ENCODE measurements around the gene LIX1. TPM values are rescaled to one million over a fixed set of nuclear protein-coding genes. Genes with fewer than 3 reads are reported as not detected.

LIX1 gene
- total RNA-seq, 1 donor from 2014 or later, result 10.7 TPM

- no peak for TF ChIP-seq CTCF (IDR thresholded peaks at IDR 0.05; ENCODE audit: unreplicated experiment)
- Mint-ChIP-seq H3K9me3 (no peaks in the 10 kb centered on the region), H3K36me3 (no peaks in the 10 kb centered on the region), H3K27me3 (ENCODE audit: low read depth) (no peaks in the 10 kb centered on the region), H3K27ac (no peak overlapping the region), H3K4me1 (peaks cover 29% of the 10 kb centered on the region), H3K4me3 (no peak overlapping the region)
- no peak for DNase-seq (ENCODE audit: low spot score in 2 of 2, unreplicated experiment in 2 of 2)
These were observed 14.7 kb downstream of the LIX1 start for GRCh38 chr5:97127727-97128126.

GRCh38 chr5:97125125-97125683, 17.2 kb downstream of the LIX1 start:
- DNase-seq (ENCODE audit: low spot score in 2 of 2, unreplicated experiment in 2 of 2), result no peak
- Mint-ChIP-seq H3K27me3 (ENCODE audit: low read depth) (no peaks in the 10 kb centered on the region), H3K4me3 (no peak overlapping the region), H3K4me1 (peaks cover 5% of the 10 kb centered on the region), H3K9me3 (no peaks in the 10 kb centered on the region), H3K36me3 (no peaks in the 10 kb centered on the region), H3K27ac (no peak overlapping the region)
- no peak for TF ChIP-seq CTCF (IDR thresholded peaks at IDR 0.05; ENCODE audit: unreplicated experiment)

GRCh38 chr5:97124335-97124734, 18.1 kb downstream of the LIX1 start:
- no peak for TF ChIP-seq CTCF (IDR thresholded peaks at IDR 0.05; ENCODE audit: unreplicated experiment)
- H3K4me1 Mint-ChIP-seq, result peaks cover 3% of the 10 kb centered on the region
- H3K9me3 Mint-ChIP-seq, result no peaks in the 10 kb centered on the region
- H3K27ac Mint-ChIP-seq, result no peak overlapping the region
- DNase-seq (ENCODE audit: low spot score in 2 of 2, unreplicated experiment in 2 of 2), result no peak
- no peaks in the 10 kb centered on the region for H3K27me3 Mint-ChIP-seq (ENCODE audit: low read depth)
- H3K36me3 Mint-ChIP-seq, result no peaks in the 10 kb centered on the region
- no peak overlapping the region for H3K4me3 Mint-ChIP-seq

GRCh38 chr5:97121848-97122247, 20.6 kb downstream of the LIX1 start:
- H3K27ac Mint-ChIP-seq, result no peak overlapping the region
- no peaks in the 10 kb centered on the region for H3K36me3 Mint-ChIP-seq
- no peaks in the 10 kb centered on the region for H3K27me3 Mint-ChIP-seq (ENCODE audit: low read depth)
- H3K4me1 Mint-ChIP-seq, result peaks cover 15% of the 10 kb centered on the region
- no peaks in the 10 kb centered on the region for H3K9me3 Mint-ChIP-seq
- no peak for DNase-seq (ENCODE audit: low spot score in 2 of 2, unreplicated experiment in 2 of 2)
- no peak for TF ChIP-seq CTCF (IDR thresholded peaks at IDR 0.05; ENCODE audit: unreplicated experiment)
- no peak overlapping the region for H3K4me3 Mint-ChIP-seq

- H3K27me3 Mint-ChIP-seq (ENCODE audit: low read depth), result no peaks in the 10 kb centered on the region
- peaks cover 31% of the 10 kb centered on the region for H3K4me1 Mint-ChIP-seq
- H3K4me3 Mint-ChIP-seq, result no peak overlapping the region
- H3K9me3 Mint-ChIP-seq, result no peaks in the 10 kb centered on the region
- H3K36me3 Mint-ChIP-seq, result no peaks in the 10 kb centered on the region
- no peak for TF ChIP-seq CTCF (IDR thresholded peaks at IDR 0.05; ENCODE audit: unreplicated experiment)
- DNase-seq (ENCODE audit: low spot score in 2 of 2, unreplicated experiment in 2 of 2), result no peak
- H3K27ac Mint-ChIP-seq, result no peak overlapping the region
These were observed 22.2 kb downstream of the LIX1 start for GRCh38 chr5:97120195-97120594.

- no peak for DNase-seq (ENCODE audit: low spot score in 2 of 2, unreplicated experiment in 2 of 2)
- peaks cover 28% of the 10 kb centered on the region for H3K4me1 Mint-ChIP-seq
- H3K27ac Mint-ChIP-seq, result peak overlapping the region; percentile 11
- H3K4me3 Mint-ChIP-seq, result no peak overlapping the region
- no peaks in the 10 kb centered on the region for H3K36me3 Mint-ChIP-seq
- TF ChIP-seq CTCF (IDR thresholded peaks at IDR 0.05; ENCODE audit: unreplicated experiment), result no peak
- H3K27me3 Mint-ChIP-seq (ENCODE audit: low read depth), result no peaks in the 10 kb centered on the region
- H3K9me3 Mint-ChIP-seq, result no peaks in the 10 kb centered on the region
These were observed 23.4 kb downstream of the LIX1 start for GRCh38 chr5:97119007-97119390.
